SK-N-SH (cell line): ENCODE measurements around the gene SH3PXD2A. TPM values are rescaled to one million over a fixed set of nuclear protein-coding genes. Genes with fewer than 3 reads are reported as not detected.

Experiments used
- CTCF ChIA-PET: fragments of 300-600, 350-600 bp; formaldehyde crosslinking; extraction: SDS; loops from one replicate; lab custom pipeline; 2021; lab: Yijun Ruan, JAX
- POLR2A ChIA-PET: fragments of 350-600 bp; sonication (Branson Sonifier 250); formaldehyde crosslinking; extraction: SDS; loops from one replicate; lab custom pipeline; 2020; ENCODE audit warnings: antibody characterized with exemption, inconsistent platforms; lab: Yijun Ruan, JAX
- DNase-seq: peaks from one replicate; pipeline ENCODE4 v3.0.0; 2012
- H2AFZ ChIP-seq: fragments of 200-600 bp; sonication (generic); 2 replicates; pipeline ENCODE4 v1.8.1; 2016; ENCODE audit warnings: antibody characterized with exemption, mild to moderate bottlenecking, low read depth
- H3F3A ChIP-seq: fragments of 200-600 bp; sonication (generic); replicated peaks from 2 replicates; pipeline ENCODE3; 2016; ENCODE audit warnings: antibody characterized with exemption, mild to moderate bottlenecking; ENCODE audit not compliant: insufficient read depth
- H3K27ac ChIP-seq, 2 experiments: fragments of 200-500 bp in 1 of 2; fragments of 200-600 bp in 1 of 2; sonication (Bioruptor generic) in 1 of 2; sonication (generic), shearing (Covaris generic) in 1 of 2; 2 replicates each; pipeline versions ENCODE4 v1.5.1 to v1.6.1; 2014 to 2016; ENCODE audit warnings: low read depth in 2 of 2, inconsistent platforms in 1 of 2, low read length in 1 of 2, mild to moderate bottlenecking in 1 of 2, mixed read lengths in 1 of 2
- H3K27me3 ChIP-seq: fragments of 200-600 bp; sonication (generic), shearing (Covaris generic); 2 replicates; pipeline ENCODE4 v1.6.1; 2016; ENCODE audit warnings: mixed run types; ENCODE audit not compliant: insufficient read depth
- H3K36me3 ChIP-seq, 2 experiments: fragments of 200-500 bp in 1 of 2; fragments of 200-600 bp in 1 of 2; sonication (Bioruptor generic) in 1 of 2; sonication (generic) in 1 of 2; replicated peaks in 1 of 2; 2 replicates each; pipeline versions ENCODE3 to v1.5.1; 2014 to 2016; ENCODE audit warnings: low read length in 1 of 2, mild to moderate bottlenecking in 1 of 2; ENCODE audit not compliant: insufficient read depth in 2 of 2, control insufficient read depth in 1 of 2
- H3K4me1 ChIP-seq, 2 experiments: fragments of 200-500 bp in 1 of 2; fragments of 200-600 bp in 1 of 2; sonication (Bioruptor generic) in 1 of 2; sonication (generic), shearing (Covaris generic) in 1 of 2; 2 replicates each; pipeline versions ENCODE4 v1.5.1 to v1.6.1; 2014 to 2016; ENCODE audit warnings: low read depth in 1 of 2, low read length in 1 of 2, mixed run types in 1 of 2; ENCODE audit not compliant: insufficient read depth in 2 of 2, control insufficient read depth in 1 of 2
- H3K4me2 ChIP-seq: fragments of 200-600 bp; sonication (generic), shearing (Covaris generic); 2 replicates; pipeline ENCODE4 v1.6.1; 2017; ENCODE audit warnings: mixed run types
- H3K4me3 ChIP-seq, 2 experiments: fragments of 200-500 bp in 1 of 2; fragments of 200-600 bp in 1 of 2; sonication (Bioruptor generic) in 1 of 2; sonication (generic), shearing (Covaris generic) in 1 of 2; 2 replicates each; pipeline versions ENCODE4 v1.5.1 to v1.8.1; 2014 to 2016; ENCODE audit warnings: low read depth in 2 of 2, inconsistent platforms in 1 of 2, low read length in 1 of 2, mild to moderate bottlenecking in 1 of 2, mixed read lengths in 1 of 2, moderate library complexity in 1 of 2
- H3K79me2 ChIP-seq: fragments of 200-600 bp; sonication (generic); 2 replicates; pipeline ENCODE4 v1.8.1; 2017; ENCODE audit warnings: mild to moderate bottlenecking; ENCODE audit not compliant: insufficient read depth
- H3K9ac ChIP-seq: fragments of 200-600 bp; sonication (generic); 2 replicates; pipeline ENCODE4 v1.6.1; 2017; ENCODE audit warnings: mixed run types
- H3K9me2 ChIP-seq: fragments of 200-600 bp; sonication (generic); 2 replicates; pipeline ENCODE4 v1.6.1; 2017; ENCODE audit warnings: mixed run types
- H3K9me3 ChIP-seq: fragments of 200-600 bp; sonication (generic); 2 replicates; pipeline ENCODE4 v1.6.1; 2017; ENCODE audit warnings: mixed run types, mild to moderate bottlenecking, moderate library complexity
- H4K20me1 ChIP-seq: fragments of 200-600 bp; sonication (generic); 2 replicates; pipeline ENCODE4 v1.6.1; 2017; ENCODE audit warnings: mild to moderate bottlenecking, mixed run types; ENCODE audit not compliant: insufficient read depth
- CHD2 ChIP-seq: fragments of 150-350 bp; IDR thresholded peaks from 2 replicates; pipeline ENCODE4 v1.6.1; 2018; ENCODE audit warnings: low read length; ENCODE audit not compliant: partially characterized antibody
- ELF1 ChIP-seq: IDR thresholded peaks from 2 replicates; pipeline ENCODE4 v1.4.0; 2012
- FOXJ3 ChIP-seq: sonication (generic); formaldehyde crosslinking; IDR thresholded peaks from 2 replicates; pipeline ENCODE4 v1.5.1; 2020; ENCODE audit warnings: mild to moderate bottlenecking, missing genetic modification reagents
- FOXM1 ChIP-seq: IDR thresholded peaks from 2 replicates; pipeline ENCODE4 v1.4.0; 2012; ENCODE audit warnings: low read depth, mild to moderate bottlenecking
- IRF3 ChIP-seq: fragments of 150-350 bp; IDR thresholded peaks from 2 replicates; pipeline ENCODE4 v1.6.1; 2016; ENCODE audit warnings: mild to moderate bottlenecking, low read depth, low read length
- JUND ChIP-seq: IDR thresholded peaks from 2 replicates; pipeline ENCODE4 v1.4.0; 2012
- MAX ChIP-seq: IDR thresholded peaks from 2 replicates; pipeline ENCODE4 v1.4.0; 2012; ENCODE audit warnings: low read depth
- MEF2A ChIP-seq: IDR thresholded peaks from 2 replicates; pipeline ENCODE4 v1.4.0; 2012; ENCODE audit warnings: low read depth, borderline replicate concordance
- MXI1 ChIP-seq: IDR thresholded peaks from 2 replicates; pipeline ENCODE4 v1.6.1; 2012; ENCODE audit warnings: mild to moderate bottlenecking, low read depth, low read length, improper control_type of control experiment
- NFIC ChIP-seq: IDR thresholded peaks from 2 replicates; pipeline ENCODE4 v1.4.0; 2012; ENCODE audit warnings: borderline replicate concordance
- NRF1 ChIP-seq: IDR thresholded peaks from 2 replicates; pipeline ENCODE4 v1.6.1; 2012; ENCODE audit warnings: low read depth, mild to moderate bottlenecking, low read length
- PBX3 ChIP-seq: IDR thresholded peaks from 2 replicates; pipeline ENCODE4; 2012
- RAD21 ChIP-seq: IDR thresholded peaks from 2 replicates; pipeline ENCODE4 v1.6.1; 2012; ENCODE audit warnings: mild to moderate bottlenecking, low read length
- REST ChIP-seq: IDR thresholded peaks from 2 replicates; pipeline ENCODE4 v1.6.1; 2012; ENCODE audit warnings: mild to moderate bottlenecking, low read depth, low read length, moderate library complexity
- TCF12 ChIP-seq: IDR thresholded peaks from 2 replicates; pipeline ENCODE4 v1.4.0; 2012
- TEAD4 ChIP-seq: IDR thresholded peaks from 2 replicates; pipeline ENCODE4 v1.4.0; 2012; ENCODE audit warnings: mild to moderate bottlenecking, borderline replicate concordance; ENCODE audit not compliant: insufficient read depth
- USF1 ChIP-seq: IDR thresholded peaks from 2 replicates; pipeline ENCODE4 v1.4.0; 2012; ENCODE audit warnings: low read depth, borderline replicate concordance
- WGBS: methylation state at CpG from one replicate; pipeline ENCODE4 v1.1.6; 2017; ENCODE audit warnings: low lambda C conversion rate; 5-methylcytosine and 5-hydroxymethylcytosine counted together
- polyA plus RNA-seq, 3 experiments: library from polyadenylated mRNA; depleted of rRNA; stranded (reverse); fragments of >200 nt; gene quantifications; 2 replicates each; pipeline ENCODE4 v1.2.3, GENCODE V29; 2012

Gene SH3PXD2A
- polyA plus RNA-seq, 1 of the 3 experiments (the other 2 are of a cell fraction): 2.5 TPM

GRCh38 chr10:103679096-103679790 is 176.1 kb downstream of the SH3PXD2A start:
- no peak for DNase-seq
- Histone ChIP-seq H3K4me3 (no peak overlapping the region), H3K9me3 (no peaks in the 10 kb centered on the region), H2AFZ (no peak overlapping the region), H3K4me2 (no peak overlapping the region), H3K27me3 (no peaks in the 10 kb centered on the region), H3K9me2 (no peaks in the 10 kb centered on the region), H3K27ac (no peak overlapping the region), H3K79me2 (no peaks in the 10 kb centered on the region), H3K4me1 (peaks cover 0 to 22% of the 10 kb centered on the region in 2 experiments; a peak in 1 of 4 replicates), H3F3A (peaks cover 7% of the 10 kb centered on the region), H3K36me3 (no peaks in the 10 kb centered on the region), H3K9ac (no peak overlapping the region), H4K20me1 (no peaks in the 10 kb centered on the region)
- 100% methylated on average over 2 of the region's 4 CpGs for WGBS
- CTCF ChIA-PET: interaction anchor here (0.6 to 4.3 kb wide), 14 partner anchors 9 to 115 kb away, joined by 3 to 16 read pairs (median 4); no protein-coding TSS in a partner anchor
- POLR2A ChIA-PET: no interaction called here
- no peak for TF ChIP-seq CHD2
- TF ChIP-seq FOXM1: no peak
- no peak for TF ChIP-seq MEF2A
- TF ChIP-seq PBX3: no peak
- TF ChIP-seq ELF1: no peak
- TF ChIP-seq TCF12: no peak
- no peak for TF ChIP-seq JUND
- TF ChIP-seq TEAD4: no peak
- TF ChIP-seq MAX: no peak
- TF ChIP-seq MXI1: no peak
- TF ChIP-seq NRF1: no peak
- no peak for TF ChIP-seq FOXJ3
- TF ChIP-seq USF1: no peak
- no peak for TF ChIP-seq NFIC
- no peak for TF ChIP-seq RAD21
- TF ChIP-seq IRF3: no peak
- TF ChIP-seq REST: no peak
